Esophagus muscularis mucosa (tissue), 4 donors: ENCODE measurements around the gene LRMDA. TPM values are rescaled to one million over a fixed set of nuclear protein-coding genes. Genes with fewer than 3 reads are reported as not detected.

ENCODE experiments used
- DNase-seq: peaks from one replicate; pipeline ENCODE4 v3.0.0-alpha.2; 2017; ENCODE audit errors: extremely low spot score
- H3K27ac ChIP-seq, 4 donors: fragments of 200-600 bp; sonication (generic); replicated peaks in 1 of 4; 1 replicate in 3 of 4; 2 replicates in 1 of 4; pipeline ENCODE4 v1.5.1; 2016 to 2019; ENCODE audit warnings: mild to moderate bottlenecking in 1 of 4
- H3K27me3 ChIP-seq, 4 donors: fragments of 200-600 bp; sonication (generic); one replicate each; pipeline versions ENCODE4 v1.5.1 to v1.6.0; 2016 to 2019
- H3K36me3 ChIP-seq, 4 donors: fragments of 200-600 bp; sonication (generic); one replicate each; pipeline ENCODE4 v1.5.1; 2016 to 2019
- H3K4me1 ChIP-seq, 4 donors: fragments of 200-600 bp; sonication (generic); one replicate each; pipeline ENCODE4 v1.5.1; 2016 to 2019
- H3K4me3 ChIP-seq, 4 donors: fragments of 200-600 bp; sonication (generic); 1 replicate in 2 of 4; 2 replicates in 2 of 4; pipeline ENCODE4 v1.5.1; 2016 to 2019; ENCODE audit warnings: mild to moderate bottlenecking in 4 of 4, moderate library complexity in 1 of 4
- H3K9me3 ChIP-seq, 4 donors: fragments of 200-600 bp; sonication (generic); 1 replicate in 3 of 4; 2 replicates in 1 of 4; pipeline ENCODE4 v1.5.1; 2016 to 2019
- EP300 ChIP-seq: sonication (generic); formaldehyde crosslinking; IDR thresholded peaks from one replicate; pipeline ENCODE4 v1.6.1; 2017; ENCODE audit warnings: antibody characterized with exemption
- POLR2A ChIP-seq: fragments of 450-650 bp; IDR thresholded peaks from one replicate; pipeline ENCODE4 v1.6.1; 2017; ENCODE audit warnings: antibody characterized with exemption, moderate library complexity, mild to moderate bottlenecking, low read depth
- POLR2AphosphoS5 ChIP-seq, 2 donors: sonication (generic); formaldehyde crosslinking; IDR thresholded peaks; one replicate each; pipeline ENCODE4 v1.6.1; 2017; ENCODE audit warnings: antibody characterized with exemption in 2 of 2
- WGBS: methylation state at CpG from one replicate; pipeline ENCODE4 v1.1.5; 2018; 5-methylcytosine and 5-hydroxymethylcytosine counted together
- intact Hi-C: fragments of 100-400 bp; cut with DNase I; formaldehyde crosslinking; loops from one replicate; pipeline ENCODE4 v1.15.1; 2023
- total RNA-seq, 4 donors: library from RNA; depleted of rRNA; stranded (reverse); fragments of >200 nt; gene quantifications; one replicate each; pipeline versions ENCODE4 v1.1.0 to v1.2.1, GENCODE V29; 2016
- TF ChIP-seq, protein P1 (sequence below), 3 experiments: fragments of 200-600 bp in 2 of 3; fragments of 450-650 bp in 1 of 3; sonication (generic) in 2 of 3; IDR thresholded peaks; one replicate each; pipeline ENCODE4 v1.5.1; 2017 to 2019; ENCODE audit warnings: antibody characterized with exemption in 3 of 3, mild to moderate bottlenecking in 2 of 3, moderate library complexity in 1 of 3

Gene LRMDA
- total RNA-seq, 4 donors from 2014 or later = 14.3 to 34.9 (median 26.5) TPM

- intact Hi-C loops = no loop called here
- Histone ChIP-seq H3K9me3 (no peaks in the 10 kb centered on the region), H3K27ac (no peak overlapping the region), H3K4me3 (no peak overlapping the region), H3K27me3 (no peaks in the 10 kb centered on the region), H3K4me1 (peaks cover 0 to 10% (median 7%) of the 10 kb centered on the region in 4 donors), H3K36me3 (no peaks in the 10 kb centered on the region)
- 100% methylated on average over 5 of the region's 5 CpGs for WGBS
- TF ChIP-seq POLR2AphosphoS5 (IDR thresholded peaks at IDR 0.05) (no peak), EP300 (no peak), POLR2A (no peak)
- TF ChIP-seq, protein P1, sequence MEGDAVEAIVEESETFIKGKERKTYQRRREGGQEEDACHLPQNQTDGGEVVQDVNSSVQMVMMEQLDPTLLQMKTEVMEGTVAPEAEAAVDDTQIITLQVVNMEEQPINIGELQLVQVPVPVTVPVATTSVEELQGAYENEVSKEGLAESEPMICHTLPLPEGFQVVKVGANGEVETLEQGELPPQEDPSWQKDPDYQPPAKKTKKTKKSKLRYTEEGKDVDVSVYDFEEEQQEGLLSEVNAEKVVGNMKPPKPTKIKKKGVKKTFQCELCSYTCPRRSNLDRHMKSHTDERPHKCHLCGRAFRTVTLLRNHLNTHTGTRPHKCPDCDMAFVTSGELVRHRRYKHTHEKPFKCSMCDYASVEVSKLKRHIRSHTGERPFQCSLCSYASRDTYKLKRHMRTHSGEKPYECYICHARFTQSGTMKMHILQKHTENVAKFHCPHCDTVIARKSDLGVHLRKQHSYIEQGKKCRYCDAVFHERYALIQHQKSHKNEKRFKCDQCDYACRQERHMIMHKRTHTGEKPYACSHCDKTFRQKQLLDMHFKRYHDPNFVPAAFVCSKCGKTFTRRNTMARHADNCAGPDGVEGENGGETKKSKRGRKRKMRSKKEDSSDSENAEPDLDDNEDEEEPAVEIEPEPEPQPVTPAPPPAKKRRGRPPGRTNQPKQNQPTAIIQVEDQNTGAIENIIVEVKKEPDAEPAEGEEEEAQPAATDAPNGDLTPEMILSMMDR (IDR thresholded peaks at IDR 0.05) = no peak
- no peak for DNase-seq
These were observed 531.1 kb downstream of the LRMDA start for GRCh38 chr10:75962395-75963061.

- no peak for TF ChIP-seq EP300
- TF ChIP-seq, protein P1 (IDR thresholded peaks at IDR 0.05) = no peak
- TF ChIP-seq POLR2A = no peak
- TF ChIP-seq POLR2AphosphoS5 (IDR thresholded peaks at IDR 0.05) = no peak
- H3K9me3 ChIP-seq = no peaks in the 10 kb centered on the region
- intact Hi-C loops = no loop called here
- H3K36me3 ChIP-seq = no peaks in the 10 kb centered on the region
- no peak for DNase-seq
- WGBS = 68% methylated on average over 7 of the region's 7 CpGs
- no peak overlapping the region for H3K27ac ChIP-seq
- H3K4me3 ChIP-seq = no peak overlapping the region
- no peaks in the 10 kb centered on the region for H3K27me3 ChIP-seq
- peaks cover 2 to 26% (median 22%) of the 10 kb centered on the region in 4 donors for H3K4me1 ChIP-seq
These were observed 536.1 kb downstream of the LRMDA start for GRCh38 chr10:75967491-75967890.

- Histone ChIP-seq H3K36me3 (no peaks in the 10 kb centered on the region), H3K27ac (no peak overlapping the region), H3K4me3 (no peak overlapping the region), H3K4me1 (peaks cover 9 to 38% (median 31%) of the 10 kb centered on the region in 4 donors), H3K9me3 (no peaks in the 10 kb centered on the region), H3K27me3 (no peaks in the 10 kb centered on the region)
- WGBS = 82% methylated on average over 2 of the region's 2 CpGs
- intact Hi-C loops = no loop called here
- DNase-seq = no peak
- TF ChIP-seq EP300 (no peak), POLR2AphosphoS5 (IDR thresholded peaks at IDR 0.05) (no peak), POLR2A (no peak)
- TF ChIP-seq, protein P1 (IDR thresholded peaks at IDR 0.05) = no peak
These were observed 537.6 kb downstream of the LRMDA start for GRCh38 chr10:75969031-75969430.

DNA sequence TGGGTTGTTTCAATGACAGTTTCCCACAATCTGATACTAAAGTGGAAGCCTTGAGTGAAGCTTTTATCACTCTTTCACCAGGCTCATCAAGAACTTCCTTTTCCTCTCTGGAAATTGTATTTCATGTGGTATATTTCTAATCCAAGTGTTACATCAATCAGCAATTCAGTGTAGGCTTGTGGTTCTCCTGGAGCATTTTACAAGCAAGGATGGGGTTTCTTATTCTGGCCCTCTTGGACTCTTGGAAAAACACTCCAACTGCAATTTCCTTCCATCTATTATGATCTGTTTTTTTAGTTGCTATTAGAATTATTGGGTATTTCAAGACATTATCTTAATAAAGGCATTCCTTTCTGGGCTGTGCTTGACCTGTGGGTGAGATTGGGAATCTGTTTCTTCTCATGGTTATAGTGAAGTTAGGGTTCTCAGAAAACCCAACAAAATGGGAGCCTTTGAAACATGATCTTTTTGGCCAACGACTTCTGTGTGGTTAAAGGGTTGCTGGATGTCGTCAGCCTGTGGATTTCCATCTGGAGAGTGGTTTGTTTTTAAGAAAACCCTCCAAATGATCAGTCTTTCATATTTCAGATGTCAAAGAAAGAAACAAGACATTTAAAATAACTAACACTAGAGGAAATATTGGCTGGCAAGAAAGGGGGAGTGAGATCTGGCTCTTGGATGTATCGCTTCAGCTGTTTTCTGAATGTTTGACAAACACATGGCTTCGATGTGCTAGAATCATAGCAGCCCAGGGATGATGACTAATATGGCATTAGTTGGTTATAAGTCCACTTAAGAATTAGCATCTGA is 540.2 kb downstream of the LRMDA start:
- Histone ChIP-seq H3K27me3 (no peaks in the 10 kb centered on the region), H3K36me3 (no peaks in the 10 kb centered on the region), H3K4me1 (peaks cover 9 to 38% (median 31%) of the 10 kb centered on the region in 4 donors), H3K4me3 (no peak overlapping the region), H3K27ac (peak overlapping the region; percentile 37 to 46 (median 42)), H3K9me3 (no peaks in the 10 kb centered on the region)
- WGBS = 52% methylated on average over 4 of the region's 4 CpGs
- DNase-seq = no peak
- TF ChIP-seq, protein P1 (IDR thresholded peaks at IDR 0.05) = no peak
- TF ChIP-seq POLR2A (no peak), EP300 (no peak)
- intact Hi-C loops = no loop called here
